Measurements from ENCODE around the gene COMP. TPM values are rescaled to one million over a fixed set of nuclear protein-coding genes. Genes with fewer than 3 reads are reported as not detected.

COMP gene
- total RNA-seq, 3 donors from 2014 or later (not counting 1 experiment from before 2014, with no cell fraction given) = not detected

DNA sequence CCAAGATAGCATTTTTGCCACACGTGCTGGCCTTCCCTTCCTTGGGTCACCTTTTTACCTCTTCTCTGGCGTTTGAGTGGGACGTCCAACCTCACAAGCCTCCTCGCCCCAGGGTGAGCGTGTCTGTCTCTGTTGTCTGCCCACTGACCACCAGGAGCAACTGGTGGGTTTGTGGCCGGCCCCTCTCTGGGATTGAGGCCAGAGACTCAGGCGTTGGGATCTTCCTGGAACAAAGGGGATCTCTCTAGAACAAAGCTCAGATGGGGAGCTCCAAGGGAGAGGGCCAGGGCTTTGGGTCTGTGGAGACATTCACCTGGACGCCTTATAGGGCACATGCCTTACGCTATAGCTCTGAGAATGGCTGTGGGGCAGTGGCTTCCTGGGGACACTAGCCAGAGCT, 17.4 kb downstream of the COMP start:
- no peaks in the 10 kb centered on the region for H3K36me3 ChIP-seq (ENCODE audit: control insufficient read depth, insufficient read depth, low read length)
- 94% methylated on average over 9 of the region's 9 CpGs for WGBS (ENCODE audit: insufficient coverage)
- Mint-ChIP-seq H3K27ac (no peak overlapping the region), H3K4me1 (peaks cover 0 to 8% of the 10 kb centered on the region in 2 donors), H3K9me3 (no peaks in the 10 kb centered on the region), H3K4me3 (no peak overlapping the region), H3K36me3 (no peaks in the 10 kb centered on the region), H3K27me3 (ENCODE audit: low read depth in 2 of 2) (no peaks in the 10 kb centered on the region)
- H3K27ac ChIP-seq (ENCODE audit: low read length) = no peak overlapping the region
- no peak overlapping the region for H3K4me3 ChIP-seq (ENCODE audit: low read length)
- H3K27me3 ChIP-seq (ENCODE audit: control insufficient read depth, insufficient read depth, low read length) = no peaks in the 10 kb centered on the region
- ATAC-seq = no peak
- DNase-seq = no peak
- H3K9me3 ChIP-seq (ENCODE audit: control insufficient read depth, insufficient read depth, low read length) = no peaks in the 10 kb centered on the region
- intact Hi-C loops (cut with micrococcal nuclease) = no loop called here
- H3K4me1 ChIP-seq (ENCODE audit: control insufficient read depth, insufficient read depth, low read length) = no peaks in the 10 kb centered on the region
- TF ChIP-seq, protein P1, sequence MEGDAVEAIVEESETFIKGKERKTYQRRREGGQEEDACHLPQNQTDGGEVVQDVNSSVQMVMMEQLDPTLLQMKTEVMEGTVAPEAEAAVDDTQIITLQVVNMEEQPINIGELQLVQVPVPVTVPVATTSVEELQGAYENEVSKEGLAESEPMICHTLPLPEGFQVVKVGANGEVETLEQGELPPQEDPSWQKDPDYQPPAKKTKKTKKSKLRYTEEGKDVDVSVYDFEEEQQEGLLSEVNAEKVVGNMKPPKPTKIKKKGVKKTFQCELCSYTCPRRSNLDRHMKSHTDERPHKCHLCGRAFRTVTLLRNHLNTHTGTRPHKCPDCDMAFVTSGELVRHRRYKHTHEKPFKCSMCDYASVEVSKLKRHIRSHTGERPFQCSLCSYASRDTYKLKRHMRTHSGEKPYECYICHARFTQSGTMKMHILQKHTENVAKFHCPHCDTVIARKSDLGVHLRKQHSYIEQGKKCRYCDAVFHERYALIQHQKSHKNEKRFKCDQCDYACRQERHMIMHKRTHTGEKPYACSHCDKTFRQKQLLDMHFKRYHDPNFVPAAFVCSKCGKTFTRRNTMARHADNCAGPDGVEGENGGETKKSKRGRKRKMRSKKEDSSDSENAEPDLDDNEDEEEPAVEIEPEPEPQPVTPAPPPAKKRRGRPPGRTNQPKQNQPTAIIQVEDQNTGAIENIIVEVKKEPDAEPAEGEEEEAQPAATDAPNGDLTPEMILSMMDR (IDR thresholded peaks at IDR 0.05) = no peak

DNA sequence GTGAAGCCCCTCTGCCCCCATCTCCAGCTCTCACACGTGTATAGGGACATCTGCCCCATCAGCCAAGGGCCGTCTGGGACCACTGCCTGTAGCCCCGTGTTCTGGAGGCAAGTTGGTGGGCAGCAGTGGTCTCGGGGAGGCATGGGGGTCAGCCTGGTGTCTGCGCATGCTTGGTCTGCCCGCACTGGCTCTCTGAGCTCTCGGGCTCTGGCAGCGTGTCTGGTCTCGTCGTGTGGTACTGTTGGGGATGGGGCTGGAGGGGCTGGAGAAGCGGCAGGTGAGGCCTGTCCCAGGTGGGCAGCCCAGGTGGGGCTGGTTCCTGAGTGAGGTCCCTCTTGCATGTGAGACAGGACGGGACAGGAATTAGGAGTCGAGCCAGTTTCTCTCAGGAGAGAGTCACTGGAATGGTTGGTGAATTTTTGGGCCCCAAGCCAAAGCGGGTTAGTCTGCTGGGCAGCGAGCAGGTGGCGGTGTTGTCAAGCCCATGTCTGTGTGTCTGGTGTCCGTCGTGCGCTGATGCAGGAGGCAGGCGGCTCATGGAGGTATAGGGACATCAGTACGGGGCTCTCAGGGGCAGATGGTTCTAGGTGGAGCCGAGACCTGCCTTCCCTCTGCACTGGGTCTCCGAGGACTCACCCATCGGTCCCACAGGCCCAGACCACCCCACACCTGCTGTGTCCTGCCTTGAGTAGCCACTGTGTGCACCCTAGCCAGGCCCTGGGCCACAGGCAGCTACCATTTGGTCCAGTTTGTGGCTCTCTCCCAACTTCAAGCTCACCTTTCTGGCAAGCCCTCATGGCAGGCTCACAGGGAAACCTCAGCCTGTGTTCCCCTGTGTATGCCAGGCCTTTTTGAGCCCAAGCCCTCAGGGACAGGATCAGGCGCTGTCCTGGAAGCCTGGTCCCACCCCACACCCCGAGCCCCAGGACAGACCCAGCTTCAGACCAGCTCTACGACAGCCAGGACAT, 18.2 kb downstream of the COMP start:
- WGBS (ENCODE audit: insufficient coverage) = 89% methylated on average over 27 of the region's 27 CpGs
- Histone ChIP-seq H3K4me3 (ENCODE audit: low read length) (no peak overlapping the region), H3K36me3 (ENCODE audit: control insufficient read depth, insufficient read depth, low read length) (no peaks in the 10 kb centered on the region), H3K4me1 (ENCODE audit: control insufficient read depth, insufficient read depth, low read length) (no peaks in the 10 kb centered on the region), H3K9me3 (ENCODE audit: control insufficient read depth, insufficient read depth, low read length) (no peaks in the 10 kb centered on the region), H3K27ac (ENCODE audit: low read length) (no peak overlapping the region), H3K27me3 (ENCODE audit: control insufficient read depth, insufficient read depth, low read length) (no peaks in the 10 kb centered on the region)
- no peak overlapping the region for H3K4me3 Mint-ChIP-seq
- H3K27ac Mint-ChIP-seq = no peak overlapping the region
- DNase-seq (no peak), ATAC-seq (no peak)
- no peaks in the 10 kb centered on the region for H3K27me3 Mint-ChIP-seq (ENCODE audit: low read depth in 2 of 2)
- peaks cover 0 to 8% of the 10 kb centered on the region in 2 donors for H3K4me1 Mint-ChIP-seq
- no peaks in the 10 kb centered on the region for H3K36me3 Mint-ChIP-seq
- H3K9me3 Mint-ChIP-seq = no peaks in the 10 kb centered on the region
- TF ChIP-seq, protein P1 (IDR thresholded peaks at IDR 0.05) = no peak
- intact Hi-C loops (cut with micrococcal nuclease) = no loop called here

DNA sequence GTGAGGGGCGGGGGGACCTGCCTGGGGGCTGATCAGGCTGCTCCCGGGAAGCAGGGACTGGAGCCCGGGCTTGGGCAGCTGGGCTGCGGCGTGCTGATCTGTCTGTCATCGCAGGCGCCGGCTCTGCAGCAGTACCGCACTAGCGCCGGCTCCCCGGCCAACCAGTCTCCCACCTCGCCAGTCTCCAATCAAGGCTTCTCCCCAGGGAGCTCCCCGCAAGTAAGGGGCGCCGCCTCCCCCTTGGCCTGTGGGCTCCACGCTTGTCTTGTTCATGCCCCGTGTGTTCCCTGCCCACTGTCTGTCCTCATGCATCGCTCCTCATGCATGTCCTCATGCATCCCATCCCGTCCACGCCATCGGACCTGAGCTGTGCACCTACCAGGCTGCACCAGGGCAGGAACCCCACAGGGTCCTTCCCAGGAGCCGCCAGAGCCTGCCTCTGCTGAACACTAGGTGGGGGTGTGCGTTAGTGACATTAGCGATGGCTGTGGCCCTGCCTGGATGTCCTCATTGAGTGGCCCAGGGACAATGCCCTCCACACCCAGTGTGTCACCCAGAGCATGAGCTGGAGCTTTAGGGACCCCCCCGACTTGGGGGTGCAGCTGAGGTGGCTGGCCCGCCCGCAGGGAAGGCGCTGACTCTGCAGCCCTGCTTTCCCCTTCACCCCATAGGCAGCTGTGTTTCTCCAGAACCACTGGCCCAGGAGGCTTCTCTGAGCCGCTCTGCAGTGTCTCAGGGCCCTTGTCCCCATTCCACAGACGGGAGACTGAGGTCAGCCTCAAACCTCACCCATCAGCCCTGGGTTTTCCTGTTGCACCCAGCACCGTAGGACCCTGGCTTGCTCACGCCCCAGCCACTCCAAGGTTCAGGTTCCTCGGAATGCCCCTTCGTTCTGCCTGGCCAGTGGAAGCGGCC, 19.5 kb downstream of the COMP start:
- Mint-ChIP-seq H3K27ac (no peak overlapping the region), H3K4me3 (no peak overlapping the region), H3K27me3 (ENCODE audit: low read depth in 2 of 2) (no peaks in the 10 kb centered on the region), H3K36me3 (no peaks in the 10 kb centered on the region), H3K9me3 (no peaks in the 10 kb centered on the region), H3K4me1 (peaks cover 0 to 8% of the 10 kb centered on the region in 2 donors)
- Histone ChIP-seq H3K4me1 (ENCODE audit: control insufficient read depth, insufficient read depth, low read length) (no peaks in the 10 kb centered on the region), H3K4me3 (ENCODE audit: low read length) (no peak overlapping the region), H3K9me3 (ENCODE audit: control insufficient read depth, insufficient read depth, low read length) (no peaks in the 10 kb centered on the region), H3K27me3 (ENCODE audit: control insufficient read depth, insufficient read depth, low read length) (no peaks in the 10 kb centered on the region), H3K36me3 (ENCODE audit: control insufficient read depth, insufficient read depth, low read length) (no peaks in the 10 kb centered on the region), H3K27ac (ENCODE audit: low read length) (no peak overlapping the region)
- DNase-seq (no peak), ATAC-seq (no peak)
- WGBS (ENCODE audit: insufficient coverage) = 93% methylated on average over 36 of the region's 36 CpGs
- TF ChIP-seq, protein P1 (IDR thresholded peaks at IDR 0.05) = no peak
- intact Hi-C loops (cut with micrococcal nuclease) = no loop called here

Data from natural killer cell (primary cell).